WTC11 (cell line): ENCODE measurements around the gene AIG1. TPM values are rescaled to one million over a fixed set of nuclear protein-coding genes. Genes with fewer than 3 reads are reported as not detected.

Experiments used
- ATAC-seq: fragments of 200-7000 bp; cut with Tn5 transposase; 2 replicates; pipeline ENCODE4 v1.10.0; 2021; ENCODE audit warnings: mild to moderate bottlenecking, moderate library complexity
- CTCF ChIA-PET: fragments of 300-600 bp; sonication (Branson Sonifier 250); formaldehyde crosslinking; loops from one replicate; lab custom pipeline; 2021; ENCODE audit warnings: antibody characterized with exemption; lab: Charles Lee
- POLR2A ChIA-PET: fragments of 350-600 bp; sonication (Branson Sonifier 250); formaldehyde crosslinking; loops from one replicate; lab custom pipeline; 2021; ENCODE audit warnings: antibody characterized with exemption; lab: Charles Lee
- DNase-seq: peaks from one replicate; pipeline ENCODE4 v3.0.0; 2021; ENCODE audit warnings: low spot score
- H3K27ac Mint-ChIP-seq: 2 replicates; pipeline ENCODE4 v1.8.0; 2021; ENCODE audit warnings: mixed read lengths
- H3K27me3 Mint-ChIP-seq: 2 replicates; pipeline ENCODE4 v1.8.0; 2021; ENCODE audit warnings: low read depth, mild to moderate bottlenecking, moderate library complexity, mixed read lengths
- H3K36me3 Mint-ChIP-seq: 2 replicates; pipeline ENCODE4 v1.8.0; 2021; ENCODE audit warnings: mixed read lengths
- H3K4me1 Mint-ChIP-seq: 2 replicates; pipeline ENCODE4 v1.8.0; 2022; ENCODE audit warnings: mixed read lengths
- H3K4me3 Mint-ChIP-seq: 2 replicates; pipeline ENCODE4 v1.8.0; 2021; ENCODE audit warnings: mild to moderate bottlenecking, moderate library complexity, mixed read lengths
- H3K9me3 Mint-ChIP-seq: 2 replicates; pipeline ENCODE4 v1.8.0; 2021; ENCODE audit warnings: mixed read lengths
- CREB1 ChIP-seq: sonication (generic); formaldehyde crosslinking; IDR thresholded peaks from 2 replicates; pipeline ENCODE4 v1.8.0; 2023; ENCODE audit warnings: mild to moderate bottlenecking, missing genetic modification reagents
- ELF4 ChIP-seq: sonication (generic); formaldehyde crosslinking; IDR thresholded peaks from 2 replicates; pipeline ENCODE4 v1.8.1; 2022; ENCODE audit warnings: low read depth, mild to moderate bottlenecking, moderate library complexity, missing genetic modification reagents
- EMX1 ChIP-seq: fragments of 250-450 bp; sonication (Bioruptor Pico); IDR thresholded peaks from 2 replicates; pipeline ENCODE4 v1.8.0; 2021; ENCODE audit warnings: mild to moderate bottlenecking
- ETV6 ChIP-seq: sonication (generic); formaldehyde crosslinking; IDR thresholded peaks from 2 replicates; pipeline ENCODE4 v1.8.1; 2022; ENCODE audit warnings: mild to moderate bottlenecking, missing genetic modification reagents
- MXD4 ChIP-seq: fragments of 250-450 bp; sonication (Bioruptor Pico); IDR thresholded peaks from 2 replicates; pipeline ENCODE4 v1.8.0; 2021; ENCODE audit warnings: mild to moderate bottlenecking, moderate library complexity, borderline replicate concordance
- MYBL2 ChIP-seq: sonication (generic); formaldehyde crosslinking; IDR thresholded peaks from 2 replicates; pipeline ENCODE4 v1.8.1; 2023; ENCODE audit warnings: mild to moderate bottlenecking, moderate library complexity, missing genetic modification reagents
- NR3C1 ChIP-seq: sonication (generic); formaldehyde crosslinking; conservative IDR thresholded peaks from 2 replicates; pipeline ENCODE4 v1.8.1; 2023; ENCODE audit warnings: low read depth, mild to moderate bottlenecking, missing genetic modification reagents
- PRRX2 ChIP-seq: fragments of 250-450 bp; sonication (Bioruptor Pico); IDR thresholded peaks from 2 replicates; pipeline ENCODE4 v1.8.0; 2021; ENCODE audit warnings: mild to moderate bottlenecking
- SMAD3 ChIP-seq: sonication (generic); formaldehyde crosslinking; IDR thresholded peaks from 2 replicates; pipeline ENCODE4 v1.8.0; 2022; ENCODE audit warnings: missing genetic modification reagents, mild to moderate bottlenecking, borderline replicate concordance
- SOX15 ChIP-seq: fragments of 250-450 bp; sonication (Bioruptor Pico); IDR thresholded peaks from 2 replicates; pipeline ENCODE4 v1.9.0; 2021; ENCODE audit warnings: mild to moderate bottlenecking
- ZNF121 ChIP-seq: sonication (generic); formaldehyde crosslinking; IDR thresholded peaks from 2 replicates; pipeline ENCODE4 v1.8.0; 2023; ENCODE audit warnings: missing genetic modification reagents
- ZNF138 ChIP-seq: sonication (generic); formaldehyde crosslinking; conservative IDR thresholded peaks from 2 replicates; pipeline ENCODE4 v1.8.1; 2022; ENCODE audit warnings: mild to moderate bottlenecking, moderate library complexity, missing genetic modification reagents
- ZNF219 ChIP-seq: sonication (generic); formaldehyde crosslinking; IDR thresholded peaks from 2 replicates; pipeline ENCODE4 v1.8.0; 2023; ENCODE audit warnings: missing genetic modification reagents, mild to moderate bottlenecking, borderline replicate concordance
- ZNF232 ChIP-seq: sonication (generic); formaldehyde crosslinking; IDR thresholded peaks from 2 replicates; pipeline ENCODE4 v1.8.0; 2022; ENCODE audit warnings: mild to moderate bottlenecking, missing genetic modification reagents
- total RNA-seq: library from RNA; stranded (reverse); gene quantifications from 3 replicates; pipeline ENCODE4 v1.2.3, GENCODE V29; 2021
- TF ChIP-seq, protein P1 (sequence below): sonication (generic); formaldehyde crosslinking; IDR thresholded peaks from 2 replicates; pipeline ENCODE4 v1.8.1; 2022; ENCODE audit warnings: low read depth, missing genetic modification reagents, borderline replicate concordance
- TF ChIP-seq, protein P2 (sequence below): sonication (generic); formaldehyde crosslinking; IDR thresholded peaks from 2 replicates; pipeline ENCODE4 v1.8.1; 2023; ENCODE audit warnings: mild to moderate bottlenecking, missing genetic modification reagents
- TF ChIP-seq, protein P3 (sequence below): fragments of 250-450 bp; sonication (Bioruptor Pico); IDR thresholded peaks from 2 replicates; pipeline ENCODE4 v1.8.0; 2021; ENCODE audit warnings: mild to moderate bottlenecking
- TF ChIP-seq, protein P4 (sequence below): sonication (generic); formaldehyde crosslinking; IDR thresholded peaks from 2 replicates; pipeline ENCODE4 v1.8.0; 2023; ENCODE audit warnings: mild to moderate bottlenecking, missing genetic modification reagents
- TF ChIP-seq, protein P5 (sequence below): sonication (generic); formaldehyde crosslinking; IDR thresholded peaks from 2 replicates; pipeline ENCODE4 v1.8.1; 2023; ENCODE audit warnings: mild to moderate bottlenecking, missing genetic modification reagents, borderline replicate concordance
- TF ChIP-seq, protein P6 (sequence below): fragments of 250-450 bp; sonication (Bioruptor Pico); IDR thresholded peaks from 2 replicates; pipeline ENCODE4 v1.9.0; 2021; ENCODE audit warnings: mild to moderate bottlenecking

AIG1 gene
- total RNA-seq, 1 experiment from 2014 or later, result 38.8 TPM

DNA sequence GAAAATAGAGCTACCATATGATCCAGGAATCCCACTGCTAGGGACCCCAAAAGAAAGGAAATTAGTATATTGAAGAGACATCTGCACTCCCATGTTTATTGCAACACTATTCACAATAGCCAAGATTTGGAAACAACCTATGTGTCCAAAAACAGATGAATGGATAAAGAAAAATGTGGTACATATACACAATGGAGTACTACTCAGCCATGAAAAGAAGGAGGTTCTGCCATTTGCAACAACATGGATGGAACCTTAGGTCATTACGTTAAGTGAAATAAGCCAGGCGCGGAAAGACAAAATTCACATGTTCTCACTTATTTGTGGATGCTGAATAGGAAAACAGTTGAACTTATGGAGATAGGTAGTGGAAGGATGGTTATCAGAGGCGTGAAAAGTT lies 252.5 kb downstream of the AIG1 start (continued):
- TF ChIP-seq, protein P1, sequence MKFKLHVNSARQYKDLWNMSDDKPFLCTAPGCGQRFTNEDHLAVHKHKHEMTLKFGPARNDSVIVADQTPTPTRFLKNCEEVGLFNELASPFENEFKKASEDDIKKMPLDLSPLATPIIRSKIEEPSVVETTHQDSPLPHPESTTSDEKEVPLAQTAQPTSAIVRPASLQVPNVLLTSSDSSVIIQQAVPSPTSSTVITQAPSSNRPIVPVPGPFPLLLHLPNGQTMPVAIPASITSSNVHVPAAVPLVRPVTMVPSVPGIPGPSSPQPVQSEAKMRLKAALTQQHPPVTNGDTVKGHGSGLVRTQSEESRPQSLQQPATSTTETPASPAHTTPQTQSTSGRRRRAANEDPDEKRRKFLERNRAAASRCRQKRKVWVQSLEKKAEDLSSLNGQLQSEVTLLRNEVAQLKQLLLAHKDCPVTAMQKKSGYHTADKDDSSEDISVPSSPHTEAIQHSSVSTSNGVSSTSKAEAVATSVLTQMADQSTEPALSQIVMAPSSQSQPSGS (CRISPR knock-in tag), result no peak
- no peak for TF ChIP-seq ZNF232 (CRISPR knock-in tag)
- no peak for TF ChIP-seq MXD4
- no peak for TF ChIP-seq ELF4
- no peak for TF ChIP-seq PRRX2 (CRISPR knock-in tag)
- TF ChIP-seq, protein P2, sequence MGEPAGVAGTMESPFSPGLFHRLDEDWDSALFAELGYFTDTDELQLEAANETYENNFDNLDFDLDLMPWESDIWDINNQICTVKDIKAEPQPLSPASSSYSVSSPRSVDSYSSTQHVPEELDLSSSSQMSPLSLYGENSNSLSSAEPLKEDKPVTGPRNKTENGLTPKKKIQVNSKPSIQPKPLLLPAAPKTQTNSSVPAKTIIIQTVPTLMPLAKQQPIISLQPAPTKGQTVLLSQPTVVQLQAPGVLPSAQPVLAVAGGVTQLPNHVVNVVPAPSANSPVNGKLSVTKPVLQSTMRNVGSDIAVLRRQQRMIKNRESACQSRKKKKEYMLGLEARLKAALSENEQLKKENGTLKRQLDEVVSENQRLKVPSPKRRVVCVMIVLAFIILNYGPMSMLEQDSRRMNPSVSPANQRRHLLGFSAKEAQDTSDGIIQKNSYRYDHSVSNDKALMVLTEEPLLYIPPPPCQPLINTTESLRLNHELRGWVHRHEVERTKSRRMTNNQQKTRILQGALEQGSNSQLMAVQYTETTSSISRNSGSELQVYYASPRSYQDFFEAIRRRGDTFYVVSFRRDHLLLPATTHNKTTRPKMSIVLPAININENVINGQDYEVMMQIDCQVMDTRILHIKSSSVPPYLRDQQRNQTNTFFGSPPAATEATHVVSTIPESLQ, result no peak
- TF ChIP-seq, all 79 proteins: peak for 0

DNA sequence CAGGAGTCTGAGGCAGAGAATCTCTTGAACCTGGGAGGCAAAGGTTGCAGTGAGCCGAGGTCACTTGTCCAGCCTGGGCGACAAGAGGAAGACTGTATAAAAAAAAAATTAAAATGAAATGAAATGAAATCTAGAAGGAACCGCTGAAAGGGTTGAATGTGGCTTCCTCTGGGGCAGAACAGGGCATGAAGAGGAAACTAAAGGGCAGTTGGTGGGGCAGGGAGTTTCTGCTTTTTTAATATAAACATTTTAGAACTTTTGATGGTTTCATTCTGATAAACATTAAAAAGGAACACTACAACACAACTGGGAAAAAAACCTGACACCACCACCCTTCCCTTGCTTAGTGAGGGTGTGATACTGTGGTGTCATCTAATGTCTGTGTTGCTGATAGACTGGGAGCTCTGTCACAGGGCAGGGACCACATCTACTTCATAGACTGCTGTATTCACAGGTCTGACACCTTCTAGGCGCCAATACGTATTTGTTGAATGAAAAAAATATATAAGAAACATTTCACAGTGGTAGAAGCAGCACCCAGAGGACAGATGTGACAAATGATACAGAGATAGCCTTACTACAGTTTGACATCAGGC lies 260.9 kb downstream of the AIG1 start:
- peaks cover 8% of the 10 kb centered on the region for H3K36me3 Mint-ChIP-seq
- POLR2A ChIA-PET, result no interaction called here
- no peaks in the 10 kb centered on the region for H3K27me3 Mint-ChIP-seq

More for the DNA sequence above, 260.9 kb downstream of the AIG1 start:
- no peak overlapping the region for H3K27ac Mint-ChIP-seq
- no peaks in the 10 kb centered on the region for H3K4me1 Mint-ChIP-seq
- CTCF ChIA-PET, result no interaction called here
- no peak for ATAC-seq
- TF ChIP-seq, protein P3, sequence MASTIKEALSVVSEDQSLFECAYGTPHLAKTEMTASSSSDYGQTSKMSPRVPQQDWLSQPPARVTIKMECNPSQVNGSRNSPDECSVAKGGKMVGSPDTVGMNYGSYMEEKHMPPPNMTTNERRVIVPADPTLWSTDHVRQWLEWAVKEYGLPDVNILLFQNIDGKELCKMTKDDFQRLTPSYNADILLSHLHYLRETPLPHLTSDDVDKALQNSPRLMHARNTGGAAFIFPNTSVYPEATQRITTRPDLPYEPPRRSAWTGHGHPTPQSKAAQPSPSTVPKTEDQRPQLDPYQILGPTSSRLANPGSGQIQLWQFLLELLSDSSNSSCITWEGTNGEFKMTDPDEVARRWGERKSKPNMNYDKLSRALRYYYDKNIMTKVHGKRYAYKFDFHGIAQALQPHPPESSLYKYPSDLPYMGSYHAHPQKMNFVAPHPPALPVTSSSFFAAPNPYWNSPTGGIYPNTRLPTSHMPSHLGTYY (CRISPR knock-in tag), result no peak
- TF ChIP-seq EMX1 (CRISPR knock-in tag) (no peak), ZNF232 (CRISPR knock-in tag) (no peak), MYBL2 (CRISPR knock-in tag) (no peak), ZNF121 (CRISPR knock-in tag) (no peak), ZNF219 (no peak), ZNF138 (CRISPR knock-in tag) (no peak), SOX15 (CRISPR knock-in tag) (no peak), SMAD3 (no peak), CREB1 (CRISPR knock-in tag) (no peak), ETV6 (CRISPR knock-in tag) (no peak), NR3C1 (CRISPR knock-in tag) (no peak)
- TF ChIP-seq, protein P4, sequence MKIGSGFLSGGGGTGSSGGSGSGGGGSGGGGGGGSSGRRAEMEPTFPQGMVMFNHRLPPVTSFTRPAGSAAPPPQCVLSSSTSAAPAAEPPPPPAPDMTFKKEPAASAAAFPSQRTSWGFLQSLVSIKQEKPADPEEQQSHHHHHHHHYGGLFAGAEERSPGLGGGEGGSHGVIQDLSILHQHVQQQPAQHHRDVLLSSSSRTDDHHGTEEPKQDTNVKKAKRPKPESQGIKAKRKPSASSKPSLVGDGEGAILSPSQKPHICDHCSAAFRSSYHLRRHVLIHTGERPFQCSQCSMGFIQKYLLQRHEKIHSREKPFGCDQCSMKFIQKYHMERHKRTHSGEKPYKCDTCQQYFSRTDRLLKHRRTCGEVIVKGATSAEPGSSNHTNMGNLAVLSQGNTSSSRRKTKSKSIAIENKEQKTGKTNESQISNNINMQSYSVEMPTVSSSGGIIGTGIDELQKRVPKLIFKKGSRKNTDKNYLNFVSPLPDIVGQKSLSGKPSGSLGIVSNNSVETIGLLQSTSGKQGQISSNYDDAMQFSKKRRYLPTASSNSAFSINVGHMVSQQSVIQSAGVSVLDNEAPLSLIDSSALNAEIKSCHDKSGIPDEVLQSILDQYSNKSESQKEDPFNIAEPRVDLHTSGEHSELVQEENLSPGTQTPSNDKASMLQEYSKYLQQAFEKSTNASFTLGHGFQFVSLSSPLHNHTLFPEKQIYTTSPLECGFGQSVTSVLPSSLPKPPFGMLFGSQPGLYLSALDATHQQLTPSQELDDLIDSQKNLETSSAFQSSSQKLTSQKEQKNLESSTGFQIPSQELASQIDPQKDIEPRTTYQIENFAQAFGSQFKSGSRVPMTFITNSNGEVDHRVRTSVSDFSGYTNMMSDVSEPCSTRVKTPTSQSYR, result no peak
- TF ChIP-seq, protein P5, sequence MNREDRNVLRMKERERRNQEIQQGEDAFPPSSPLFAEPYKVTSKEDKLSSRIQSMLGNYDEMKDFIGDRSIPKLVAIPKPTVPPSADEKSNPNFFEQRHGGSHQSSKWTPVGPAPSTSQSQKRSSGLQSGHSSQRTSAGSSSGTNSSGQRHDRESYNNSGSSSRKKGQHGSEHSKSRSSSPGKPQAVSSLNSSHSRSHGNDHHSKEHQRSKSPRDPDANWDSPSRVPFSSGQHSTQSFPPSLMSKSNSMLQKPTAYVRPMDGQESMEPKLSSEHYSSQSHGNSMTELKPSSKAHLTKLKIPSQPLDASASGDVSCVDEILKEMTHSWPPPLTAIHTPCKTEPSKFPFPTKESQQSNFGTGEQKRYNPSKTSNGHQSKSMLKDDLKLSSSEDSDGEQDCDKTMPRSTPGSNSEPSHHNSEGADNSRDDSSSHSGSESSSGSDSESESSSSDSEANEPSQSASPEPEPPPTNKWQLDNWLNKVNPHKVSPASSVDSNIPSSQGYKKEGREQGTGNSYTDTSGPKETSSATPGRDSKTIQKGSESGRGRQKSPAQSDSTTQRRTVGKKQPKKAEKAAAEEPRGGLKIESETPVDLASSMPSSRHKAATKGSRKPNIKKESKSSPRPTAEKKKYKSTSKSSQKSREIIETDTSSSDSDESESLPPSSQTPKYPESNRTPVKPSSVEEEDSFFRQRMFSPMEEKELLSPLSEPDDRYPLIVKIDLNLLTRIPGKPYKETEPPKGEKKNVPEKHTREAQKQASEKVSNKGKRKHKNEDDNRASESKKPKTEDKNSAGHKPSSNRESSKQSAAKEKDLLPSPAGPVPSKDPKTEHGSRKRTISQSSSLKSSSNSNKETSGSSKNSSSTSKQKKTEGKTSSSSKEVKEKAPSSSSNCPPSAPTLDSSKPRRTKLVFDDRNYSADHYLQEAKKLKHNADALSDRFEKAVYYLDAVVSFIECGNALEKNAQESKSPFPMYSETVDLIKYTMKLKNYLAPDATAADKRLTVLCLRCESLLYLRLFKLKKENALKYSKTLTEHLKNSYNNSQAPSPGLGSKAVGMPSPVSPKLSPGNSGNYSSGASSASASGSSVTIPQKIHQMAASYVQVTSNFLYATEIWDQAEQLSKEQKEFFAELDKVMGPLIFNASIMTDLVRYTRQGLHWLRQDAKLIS, result no peak
- TF ChIP-seq, protein P6, sequence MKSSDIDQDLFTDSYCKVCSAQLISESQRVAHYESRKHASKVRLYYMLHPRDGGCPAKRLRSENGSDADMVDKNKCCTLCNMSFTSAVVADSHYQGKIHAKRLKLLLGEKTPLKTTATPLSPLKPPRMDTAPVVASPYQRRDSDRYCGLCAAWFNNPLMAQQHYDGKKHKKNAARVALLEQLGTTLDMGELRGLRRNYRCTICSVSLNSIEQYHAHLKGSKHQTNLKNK, result no peak
- TF ChIP-seq, all 79 proteins: peak for 0
- DNase-seq, result no peak
- Mint-ChIP-seq H3K9me3 (peaks cover 32% of the 10 kb centered on the region), H3K4me3 (no peak overlapping the region)
